HepG2 (cell line): ENCODE data around the gene SH2D6. TPM values are rescaled to one million over a fixed set of nuclear protein-coding genes. Genes with fewer than 3 reads are reported as not detected.

ENCODE experiments used
- ATAC-seq: fragments of 200-7000 bp; cut with Tn5 transposase; 3 replicates; pipeline ENCODE4 v1.9.1; 2020; ENCODE audit warnings: mild to moderate bottlenecking, moderate library complexity
- BruUV-seq: library from RNA; stranded (reverse); fragments of 400-500 nt; replicated peaks from 2 replicates; lab custom pipeline; 2021; lab: Mats Ljungman, UMichigan
- CTCF ChIA-PET: fragments of 300-600 bp; formaldehyde crosslinking; extraction: SDS; loops from one replicate; lab custom pipeline; 2021; ENCODE audit warnings: low total read pairs, inconsistent platforms, low intra/inter-chr PET ratio; lab: Yijun Ruan, JAX
- POLR2A ChIA-PET: fragments of 350-600 bp; sonication (Branson Sonifier 250); formaldehyde crosslinking; loops from one replicate; lab custom pipeline; 2020; ENCODE audit warnings: antibody characterized with exemption, inconsistent platforms; lab: Yijun Ruan, JAX
- DNase-seq: peaks from one replicate; pipeline ENCODE4 v3.0.0-alpha.2; 2015; ENCODE audit warnings: low spot score
- FAIRE-seq: peaks from 3 replicates; lab custom pipeline; 2011; peaks lifted over from hg19 to GRCh38; lab: Jason Lieb, UNC
- H2AFZ ChIP-seq: one replicate; pipeline ENCODE4 v1.6.1; 2011; ENCODE audit warnings: low read length, inconsistent platforms
- H3K27ac ChIP-seq: fragments of 300-600 bp; 3 replicates; pipeline ENCODE4 v1.8.0; 2011; ENCODE audit warnings: mixed run types, mild to moderate bottlenecking, mixed read lengths, low read length, inconsistent platforms; ENCODE audit not compliant: insufficient read depth; ENCODE audit errors: extremely low read length
- H3K27me3 ChIP-seq, 2 experiments: fragments of 200-600 bp in 1 of 2; 2 replicates in 1 of 2; 3 replicates in 1 of 2; pipeline versions ENCODE4 v1.6.0 to v1.8.0; 2011; ENCODE audit warnings: low read length in 2 of 2, mild to moderate bottlenecking in 2 of 2, moderate library complexity in 2 of 2, inconsistent platforms in 1 of 2; ENCODE audit not compliant: insufficient read depth in 2 of 2, control insufficient read depth in 1 of 2
- H3K36me3 ChIP-seq, 2 experiments: fragments of 200-600 bp in 1 of 2; replicated peaks in 1 of 2; 2 replicates in 1 of 2; 3 replicates in 1 of 2; pipeline versions ENCODE4 v1.5.1 to v1.8.0; 2011; ENCODE audit warnings: low read length in 2 of 2, inconsistent platforms in 1 of 2; ENCODE audit not compliant: insufficient read depth in 2 of 2, control insufficient read depth in 1 of 2
- H3K4me1 ChIP-seq: 2 replicates; pipeline ENCODE4 v1.5.1; 2012; ENCODE audit warnings: low read length, inconsistent platforms; ENCODE audit not compliant: insufficient read depth
- H3K4me2 ChIP-seq: 2 replicates; pipeline ENCODE4 v1.6.0; 2011; ENCODE audit warnings: low read depth, low read length, inconsistent platforms
- H3K4me3 ChIP-seq, 3 experiments: fragments of 200-600 bp in 1 of 3; sonication (generic), shearing (Covaris generic) in 1 of 3; replicated peaks in 1 of 3; 2 replicates each; pipeline ENCODE4 v1.5.1; 2011 to 2016; ENCODE audit warnings: low read length in 3 of 3, inconsistent platforms in 2 of 3, low read depth in 2 of 3, mild to moderate bottlenecking in 2 of 3, control low read depth in 1 of 3, mixed read lengths in 1 of 3; ENCODE audit not compliant: insufficient read depth in 1 of 3
- H3K79me2 ChIP-seq: one replicate; pipeline ENCODE4 v1.6.1; 2011; ENCODE audit warnings: low read length, inconsistent platforms; ENCODE audit not compliant: insufficient read depth
- H3K9ac ChIP-seq: 2 replicates; pipeline ENCODE4 v1.6.0; 2011; ENCODE audit warnings: mild to moderate bottlenecking, low read depth, low read length, inconsistent platforms; ENCODE audit not compliant: insufficient read depth
- H3K9me3 ChIP-seq: 2 replicates; pipeline ENCODE4 v1.5.1; 2012; ENCODE audit warnings: mild to moderate bottlenecking, low read length
- H4K20me1 ChIP-seq: 2 replicates; pipeline ENCODE4 v1.6.0; 2011; ENCODE audit warnings: inconsistent platforms, mild to moderate bottlenecking, low read length, moderate library complexity; ENCODE audit not compliant: insufficient read depth
- EED ChIP-seq: sonication (generic); formaldehyde crosslinking; IDR thresholded peaks from 2 replicates; pipeline ENCODE4 v1.5.0; 2020; ENCODE audit warnings: mild to moderate bottlenecking, missing genetic modification reagents
- GZF1 ChIP-seq: sonication (generic); formaldehyde crosslinking; IDR thresholded peaks from 2 replicates; pipeline ENCODE4 v1.5.1; 2020; ENCODE audit warnings: mild to moderate bottlenecking, missing genetic modification reagents
- HDAC6 ChIP-seq: fragments of 200-600 bp; sonication (generic); IDR thresholded peaks from 2 replicates; pipeline ENCODE4 v1.7.0; 2017; ENCODE audit warnings: mild to moderate bottlenecking, antibody characterized with exemption, low read length, low read depth
- HHEX ChIP-seq: IDR thresholded peaks from 2 replicates; pipeline ENCODE4 v1.6.1; 2016; ENCODE audit warnings: control low read depth
- MZF1 ChIP-seq: sonication (generic); formaldehyde crosslinking; IDR thresholded peaks from 2 replicates; pipeline ENCODE4 v1.8.1; 2023; ENCODE audit warnings: mild to moderate bottlenecking, missing genetic modification reagents, borderline replicate concordance
- NFATC3 ChIP-seq: sonication (generic); formaldehyde crosslinking; IDR thresholded peaks from 2 replicates; pipeline ENCODE4 v1.5.1; 2020; ENCODE audit warnings: mild to moderate bottlenecking, missing genetic modification reagents
- RBM22 ChIP-seq: fragments of 200-400 bp; formaldehyde crosslinking; optimal IDR thresholded peaks from 2 replicates; pipeline ENCODE3; 2017; ENCODE audit warnings: mild to moderate bottlenecking, low read length, moderate library complexity
- RBM39 ChIP-seq: fragments of 200-400 bp; formaldehyde crosslinking; IDR thresholded peaks from one replicate; pipeline ENCODE4 v1.6.1; 2018; ENCODE audit warnings: antibody characterized with exemption, mild to moderate bottlenecking, low read depth, low read length; ENCODE audit not compliant: poor library complexity, severe bottlenecking
- SIN3A ChIP-seq: IDR thresholded peaks from 2 replicates; pipeline ENCODE4 v1.6.1; 2011; ENCODE audit warnings: low read depth, mild to moderate bottlenecking, control low read depth, low read length, borderline replicate concordance
- ZBTB1 ChIP-seq: sonication (generic); formaldehyde crosslinking; IDR thresholded peaks from 2 replicates; pipeline ENCODE4 v1.4.0; 2020; ENCODE audit warnings: missing genetic modification reagents, borderline replicate concordance
- ZNF136 ChIP-seq: sonication (generic); formaldehyde crosslinking; IDR thresholded peaks from 2 replicates; pipeline ENCODE4 v1.8.1; 2022; ENCODE audit warnings: low read depth, mild to moderate bottlenecking, moderate library complexity, missing genetic modification reagents
- ZNF781 ChIP-seq: sonication (generic); formaldehyde crosslinking; IDR thresholded peaks from 2 replicates; pipeline ENCODE4 v1.5.1; 2020; ENCODE audit warnings: borderline replicate concordance, mild to moderate bottlenecking, missing genetic modification reagents; ENCODE audit errors: not compliant biosample characterization
- WGBS: methylation state at CpG from one replicate; pipeline ENCODE4 v1.1.6; 2017; ENCODE audit warnings: low lambda C conversion rate; 5-methylcytosine and 5-hydroxymethylcytosine counted together
- in situ Hi-C: cut with HindIII; loops from 2 replicates; pipeline ENCODE4 v1.10.0; 2017; ENCODE audit warnings: low pct_unique_long_range_greater_than_20kb; ENCODE audit not compliant: extremely low pct_ligation_motif_present
- intact Hi-C: fragments of 100-400 bp; cut with micrococcal nuclease; formaldehyde crosslinking; loops from one replicate; pipeline ENCODE4 v1.10.0; 2022; ENCODE audit not compliant: unreplicated experiment
- polyA plus RNA-seq, 8 experiments: library from polyadenylated mRNA; depleted of rRNA in 3 of 8; stranded (reverse) in 7 of 8; unstranded in 1 of 8; fragments of >200 nt; fragmentation: Illumina TruSeq in 4 of 8; extraction: Trizol in 4 of 8; gene quantifications; 2 replicates each; pipeline versions ENCODE4 v1.2.1 to v1.2.3, GENCODE V29; 2011 to 2016; ENCODE audit warnings: low read depth in 4 of 8, missing spikeins in 1 of 8, mixed read lengths in 1 of 8; ENCODE audit not compliant: insufficient read depth in 1 of 8
- total RNA-seq, 5 experiments: library from RNA; depleted of rRNA; stranded (reverse); fragments of >200 nt; fragmentation: Illumina TruSeq; extraction: Trizol; gene quantifications; 2 replicates each; pipeline ENCODE4 v1.2.3, GENCODE V29; 2016; ENCODE audit warnings: low read depth in 1 of 5
- TF ChIP-seq, protein P1 (sequence below): sonication (generic); formaldehyde crosslinking; IDR thresholded peaks from 2 replicates; pipeline ENCODE4 v1.4.0; 2020; ENCODE audit warnings: mild to moderate bottlenecking, missing genetic modification reagents
- TF ChIP-seq, protein P2 (sequence below): sonication (generic); formaldehyde crosslinking; IDR thresholded peaks from 2 replicates; pipeline ENCODE4 v1.4.0; 2020; ENCODE audit warnings: missing genetic modification reagents
- TF ChIP-seq, protein P3 (sequence below): sonication (generic); formaldehyde crosslinking; IDR thresholded peaks from 2 replicates; pipeline ENCODE4 v1.5.1; 2020; ENCODE audit warnings: mild to moderate bottlenecking, missing genetic modification reagents, moderate library complexity

SH2D6 gene
- total and polyA plus RNA-seq, 2 of the 13 experiments (the other 11 are each of a cell fraction or from before 2014, with no cell fraction given), result 0.11 to 0.26 TPM

DNA sequence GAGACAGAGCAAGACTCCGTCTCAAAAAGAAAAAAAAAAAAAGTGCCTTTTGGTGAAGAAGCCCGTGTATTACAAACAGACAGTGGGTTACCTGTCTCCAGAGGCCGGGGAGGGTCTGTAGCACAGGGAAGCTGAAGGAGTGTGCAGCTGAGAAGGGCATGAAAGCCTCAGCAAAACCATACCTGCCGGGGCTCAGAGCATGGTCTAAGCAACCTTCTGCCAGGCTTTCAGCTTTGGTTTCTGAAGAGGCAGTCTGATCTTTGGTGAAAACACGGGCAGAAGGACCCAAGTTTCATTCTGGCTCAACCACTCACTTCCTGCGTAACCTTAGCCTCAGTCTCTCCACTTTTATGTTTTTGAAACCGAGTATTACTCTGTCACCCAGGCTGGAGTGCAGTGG, 21.5 kb downstream of the SH2D6 start:
- Histone ChIP-seq H3K27ac (no peak overlapping the region), H3K79me2 (no peaks in the 10 kb centered on the region), H3K4me2 (no peak overlapping the region), H3K27me3 (peaks cover 2 to 54% of the 10 kb centered on the region in 2 experiments), H3K4me3 (no peak overlapping the region), H4K20me1 (no peaks in the 10 kb centered on the region), H3K36me3 (no peaks in the 10 kb centered on the region), H3K9me3 (no peaks in the 10 kb centered on the region), H3K9ac (no peak overlapping the region), H3K4me1 (peaks cover 30% of the 10 kb centered on the region), H2AFZ (no peak overlapping the region)
- in situ Hi-C loops (no loop called here), intact Hi-C loops (no loop called here)
- ChIA-PET CTCF (no interaction called here), POLR2A (interaction anchor here (1.5 to 5.3 kb wide), 2 partner anchors 22 to 98 kb away, joined by 4 to 26 read pairs; partner anchors contain the start of genes MAT2A and SH2D6)
- DNase-seq (no peak), FAIRE-seq (no peak), ATAC-seq (no peak)
- no TSS peak for BruUV-seq
- 32% methylated on average over 7 of the region's 7 CpGs for WGBS
- TF ChIP-seq ZNF136 (no peak), HHEX (CRISPR knock-in tag) (no peak), ZNF781 (no peak), GZF1 (no peak), HDAC6 (no peak), RBM22 (no peak), EED (no peak), SIN3A (no peak), MZF1 (CRISPR knock-in tag) (no peak), ZBTB1 (no peak), NFATC3 (CRISPR knock-in tag) (no peak), RBM39 (no peak)
- TF ChIP-seq, protein P1, sequence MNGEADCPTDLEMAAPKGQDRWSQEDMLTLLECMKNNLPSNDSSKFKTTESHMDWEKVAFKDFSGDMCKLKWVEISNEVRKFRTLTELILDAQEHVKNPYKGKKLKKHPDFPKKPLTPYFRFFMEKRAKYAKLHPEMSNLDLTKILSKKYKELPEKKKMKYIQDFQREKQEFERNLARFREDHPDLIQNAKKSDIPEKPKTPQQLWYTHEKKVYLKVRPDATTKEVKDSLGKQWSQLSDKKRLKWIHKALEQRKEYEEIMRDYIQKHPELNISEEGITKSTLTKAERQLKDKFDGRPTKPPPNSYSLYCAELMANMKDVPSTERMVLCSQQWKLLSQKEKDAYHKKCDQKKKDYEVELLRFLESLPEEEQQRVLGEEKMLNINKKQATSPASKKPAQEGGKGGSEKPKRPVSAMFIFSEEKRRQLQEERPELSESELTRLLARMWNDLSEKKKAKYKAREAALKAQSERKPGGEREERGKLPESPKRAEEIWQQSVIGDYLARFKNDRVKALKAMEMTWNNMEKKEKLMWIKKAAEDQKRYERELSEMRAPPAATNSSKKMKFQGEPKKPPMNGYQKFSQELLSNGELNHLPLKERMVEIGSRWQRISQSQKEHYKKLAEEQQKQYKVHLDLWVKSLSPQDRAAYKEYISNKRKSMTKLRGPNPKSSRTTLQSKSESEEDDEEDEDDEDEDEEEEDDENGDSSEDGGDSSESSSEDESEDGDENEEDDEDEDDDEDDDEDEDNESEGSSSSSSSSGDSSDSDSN (CRISPR knock-in tag), result no peak
- TF ChIP-seq, protein P2, sequence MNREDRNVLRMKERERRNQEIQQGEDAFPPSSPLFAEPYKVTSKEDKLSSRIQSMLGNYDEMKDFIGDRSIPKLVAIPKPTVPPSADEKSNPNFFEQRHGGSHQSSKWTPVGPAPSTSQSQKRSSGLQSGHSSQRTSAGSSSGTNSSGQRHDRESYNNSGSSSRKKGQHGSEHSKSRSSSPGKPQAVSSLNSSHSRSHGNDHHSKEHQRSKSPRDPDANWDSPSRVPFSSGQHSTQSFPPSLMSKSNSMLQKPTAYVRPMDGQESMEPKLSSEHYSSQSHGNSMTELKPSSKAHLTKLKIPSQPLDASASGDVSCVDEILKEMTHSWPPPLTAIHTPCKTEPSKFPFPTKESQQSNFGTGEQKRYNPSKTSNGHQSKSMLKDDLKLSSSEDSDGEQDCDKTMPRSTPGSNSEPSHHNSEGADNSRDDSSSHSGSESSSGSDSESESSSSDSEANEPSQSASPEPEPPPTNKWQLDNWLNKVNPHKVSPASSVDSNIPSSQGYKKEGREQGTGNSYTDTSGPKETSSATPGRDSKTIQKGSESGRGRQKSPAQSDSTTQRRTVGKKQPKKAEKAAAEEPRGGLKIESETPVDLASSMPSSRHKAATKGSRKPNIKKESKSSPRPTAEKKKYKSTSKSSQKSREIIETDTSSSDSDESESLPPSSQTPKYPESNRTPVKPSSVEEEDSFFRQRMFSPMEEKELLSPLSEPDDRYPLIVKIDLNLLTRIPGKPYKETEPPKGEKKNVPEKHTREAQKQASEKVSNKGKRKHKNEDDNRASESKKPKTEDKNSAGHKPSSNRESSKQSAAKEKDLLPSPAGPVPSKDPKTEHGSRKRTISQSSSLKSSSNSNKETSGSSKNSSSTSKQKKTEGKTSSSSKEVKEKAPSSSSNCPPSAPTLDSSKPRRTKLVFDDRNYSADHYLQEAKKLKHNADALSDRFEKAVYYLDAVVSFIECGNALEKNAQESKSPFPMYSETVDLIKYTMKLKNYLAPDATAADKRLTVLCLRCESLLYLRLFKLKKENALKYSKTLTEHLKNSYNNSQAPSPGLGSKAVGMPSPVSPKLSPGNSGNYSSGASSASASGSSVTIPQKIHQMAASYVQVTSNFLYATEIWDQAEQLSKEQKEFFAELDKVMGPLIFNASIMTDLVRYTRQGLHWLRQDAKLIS (CRISPR knock-in tag), result no peak
- TF ChIP-seq, protein P3, sequence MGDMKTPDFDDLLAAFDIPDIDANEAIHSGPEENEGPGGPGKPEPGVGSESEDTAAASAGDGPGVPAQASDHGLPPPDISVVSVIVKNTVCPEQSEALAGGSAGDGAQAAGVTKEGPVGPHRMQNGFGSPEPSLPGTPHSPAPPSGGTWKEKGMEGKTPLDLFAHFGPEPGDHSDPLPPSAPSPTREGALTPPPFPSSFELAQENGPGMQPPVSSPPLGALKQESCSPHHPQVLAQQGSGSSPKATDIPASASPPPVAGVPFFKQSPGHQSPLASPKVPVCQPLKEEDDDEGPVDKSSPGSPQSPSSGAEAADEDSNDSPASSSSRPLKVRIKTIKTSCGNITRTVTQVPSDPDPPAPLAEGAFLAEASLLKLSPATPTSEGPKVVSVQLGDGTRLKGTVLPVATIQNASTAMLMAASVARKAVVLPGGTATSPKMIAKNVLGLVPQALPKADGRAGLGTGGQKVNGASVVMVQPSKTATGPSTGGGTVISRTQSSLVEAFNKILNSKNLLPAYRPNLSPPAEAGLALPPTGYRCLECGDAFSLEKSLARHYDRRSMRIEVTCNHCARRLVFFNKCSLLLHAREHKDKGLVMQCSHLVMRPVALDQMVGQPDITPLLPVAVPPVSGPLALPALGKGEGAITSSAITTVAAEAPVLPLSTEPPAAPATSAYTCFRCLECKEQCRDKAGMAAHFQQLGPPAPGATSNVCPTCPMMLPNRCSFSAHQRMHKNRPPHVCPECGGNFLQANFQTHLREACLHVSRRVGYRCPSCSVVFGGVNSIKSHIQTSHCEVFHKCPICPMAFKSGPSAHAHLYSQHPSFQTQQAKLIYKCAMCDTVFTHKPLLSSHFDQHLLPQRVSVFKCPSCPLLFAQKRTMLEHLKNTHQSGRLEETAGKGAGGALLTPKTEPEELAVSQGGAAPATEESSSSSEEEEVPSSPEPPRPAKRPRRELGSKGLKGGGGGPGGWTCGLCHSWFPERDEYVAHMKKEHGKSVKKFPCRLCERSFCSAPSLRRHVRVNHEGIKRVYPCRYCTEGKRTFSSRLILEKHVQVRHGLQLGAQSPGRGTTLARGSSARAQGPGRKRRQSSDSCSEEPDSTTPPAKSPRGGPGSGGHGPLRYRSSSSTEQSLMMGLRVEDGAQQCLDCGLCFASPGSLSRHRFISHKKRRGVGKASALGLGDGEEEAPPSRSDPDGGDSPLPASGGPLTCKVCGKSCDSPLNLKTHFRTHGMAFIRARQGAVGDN (CRISPR knock-in tag), result no peak
